Stimulated activated CD4-positive, alpha-beta T cell treated with anti-CD3 and anti-CD28 coated beads, Interleukin-2, amount 100 ng/mL, for 48 hours (primary cell): ENCODE data around the gene CNOT10.

ENCODE experiments used
- DNase-seq, 2 donors: peaks; one replicate each; pipeline ENCODE4 v3.0.0-alpha.2; 2020

CNOT10 gene

GRCh38 chr3:32819551-32820348 lies 134.8 kb downstream of the CNOT10 start:
- no peak for DNase-seq

- DNase-seq: no peak
Observed at GRCh38 chr3:32820430-32820829, 135.4 kb downstream of the CNOT10 start.

GRCh38 chr3:32820971-32821685 lies 136.1 kb downstream of the CNOT10 start:
- no peak for DNase-seq

- no peak for DNase-seq
Observed at GRCh38 chr3:32821686-32822296, 136.8 kb downstream of the CNOT10 start.

- DNase-seq: no peak
Observed at GRCh38 chr3:32822609-32823498, 137.9 kb downstream of the CNOT10 start.
